ENCODE measurements around the gene TRAF1.

DNA sequence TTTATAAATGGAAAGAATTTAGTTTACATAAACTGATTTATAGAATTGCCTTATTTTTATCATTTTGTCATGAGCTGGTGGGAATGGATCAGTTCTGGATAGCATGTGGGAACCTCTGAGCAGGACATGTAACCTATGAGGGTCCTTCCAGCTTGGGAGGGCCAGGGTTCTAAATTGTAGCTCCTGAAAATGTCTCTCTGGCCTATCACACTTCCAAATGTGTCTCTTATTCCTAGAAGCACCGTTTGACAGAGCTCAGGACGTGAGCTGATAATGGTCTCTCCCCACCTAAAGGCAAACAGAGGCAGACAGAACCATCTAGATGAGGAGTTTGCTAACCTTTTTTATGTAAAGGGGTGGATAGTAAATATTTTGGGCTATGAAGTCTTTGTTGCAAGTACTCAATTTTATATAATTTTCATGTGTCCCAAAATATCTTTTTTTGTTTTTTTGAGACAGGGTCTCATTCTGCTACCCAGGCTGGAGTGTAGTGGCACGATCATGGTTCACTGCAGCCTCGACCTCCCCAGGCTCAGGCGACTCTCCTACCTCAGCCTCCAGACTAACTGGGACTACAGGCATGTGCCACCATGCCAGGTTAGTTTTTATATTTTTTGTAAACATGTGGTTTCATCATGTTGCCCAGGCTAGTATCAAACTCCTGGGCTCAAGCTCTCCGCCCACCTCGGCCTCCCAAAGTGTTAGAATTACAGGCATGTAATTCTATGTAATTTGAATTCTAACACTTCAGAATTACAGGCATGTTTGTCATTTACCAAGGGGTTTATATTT lies 4.0 kb downstream of the TRAF1 start:
- no peak for TF ChIP-seq POLR2A (IDR thresholded peaks at IDR 0.05)
- TF ChIP-seq, protein P1, sequence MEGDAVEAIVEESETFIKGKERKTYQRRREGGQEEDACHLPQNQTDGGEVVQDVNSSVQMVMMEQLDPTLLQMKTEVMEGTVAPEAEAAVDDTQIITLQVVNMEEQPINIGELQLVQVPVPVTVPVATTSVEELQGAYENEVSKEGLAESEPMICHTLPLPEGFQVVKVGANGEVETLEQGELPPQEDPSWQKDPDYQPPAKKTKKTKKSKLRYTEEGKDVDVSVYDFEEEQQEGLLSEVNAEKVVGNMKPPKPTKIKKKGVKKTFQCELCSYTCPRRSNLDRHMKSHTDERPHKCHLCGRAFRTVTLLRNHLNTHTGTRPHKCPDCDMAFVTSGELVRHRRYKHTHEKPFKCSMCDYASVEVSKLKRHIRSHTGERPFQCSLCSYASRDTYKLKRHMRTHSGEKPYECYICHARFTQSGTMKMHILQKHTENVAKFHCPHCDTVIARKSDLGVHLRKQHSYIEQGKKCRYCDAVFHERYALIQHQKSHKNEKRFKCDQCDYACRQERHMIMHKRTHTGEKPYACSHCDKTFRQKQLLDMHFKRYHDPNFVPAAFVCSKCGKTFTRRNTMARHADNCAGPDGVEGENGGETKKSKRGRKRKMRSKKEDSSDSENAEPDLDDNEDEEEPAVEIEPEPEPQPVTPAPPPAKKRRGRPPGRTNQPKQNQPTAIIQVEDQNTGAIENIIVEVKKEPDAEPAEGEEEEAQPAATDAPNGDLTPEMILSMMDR (IDR thresholded peaks at IDR 0.05): no peak
